HG02571 (cell line): ENCODE measurements around the gene NXPH4.

ENCODE experiments used
- ATAC-seq: cut with Tn5 transposase; IDR thresholded peaks from one replicate; pipeline ENCODE4 v1.9.1; 2021; ENCODE audit warnings: mild to moderate bottlenecking, moderate library complexity; ENCODE audit not compliant: unreplicated experiment

Gene NXPH4

DNA sequence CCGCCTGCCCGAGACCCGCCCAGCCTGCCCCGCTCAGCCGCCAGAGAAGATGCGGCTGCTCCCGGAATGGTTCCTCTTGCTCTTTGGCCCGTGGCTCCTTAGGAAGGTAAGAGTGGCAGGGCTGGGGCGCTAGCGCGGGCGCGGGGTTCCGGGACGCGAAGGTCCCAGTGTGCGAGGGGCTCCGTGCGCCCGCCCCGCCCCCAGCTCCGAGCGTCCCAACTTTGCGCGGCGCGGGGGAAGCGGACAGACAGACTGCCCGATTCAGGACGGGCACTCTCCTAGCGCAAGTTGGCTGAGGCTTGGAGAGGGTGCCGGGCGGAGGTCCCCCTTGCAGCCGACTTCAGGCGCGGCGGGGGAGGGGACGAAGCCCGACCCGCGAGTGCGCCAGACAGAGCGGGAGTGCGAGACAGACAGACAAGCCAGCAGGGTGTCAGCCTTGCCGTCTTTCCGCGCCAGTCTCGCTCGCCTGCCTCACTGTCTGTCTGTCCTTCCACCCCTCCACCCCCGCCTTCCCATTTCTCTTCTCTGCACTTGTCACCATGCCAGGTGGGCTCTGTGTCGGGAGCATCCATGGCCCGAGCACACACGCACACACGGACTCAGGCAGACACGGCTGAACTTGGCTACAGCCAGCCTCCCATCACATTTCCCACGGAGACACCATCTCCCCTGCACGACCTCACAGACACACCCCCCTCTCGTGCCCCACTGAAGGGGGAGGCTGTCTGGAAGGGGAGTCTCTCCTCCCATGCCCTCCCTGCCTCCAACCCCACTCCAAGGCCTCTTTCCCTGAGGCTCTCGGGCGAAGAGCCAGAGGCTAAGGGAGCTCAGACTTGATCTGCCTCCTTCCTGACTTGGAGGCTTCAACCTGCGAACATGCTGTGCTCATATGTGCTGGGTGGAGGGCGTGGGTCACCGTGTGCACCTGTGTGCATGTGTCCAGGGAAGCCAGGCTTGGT is 606 bp downstream of the NXPH4 start:
- no peak for ATAC-seq

DNA sequence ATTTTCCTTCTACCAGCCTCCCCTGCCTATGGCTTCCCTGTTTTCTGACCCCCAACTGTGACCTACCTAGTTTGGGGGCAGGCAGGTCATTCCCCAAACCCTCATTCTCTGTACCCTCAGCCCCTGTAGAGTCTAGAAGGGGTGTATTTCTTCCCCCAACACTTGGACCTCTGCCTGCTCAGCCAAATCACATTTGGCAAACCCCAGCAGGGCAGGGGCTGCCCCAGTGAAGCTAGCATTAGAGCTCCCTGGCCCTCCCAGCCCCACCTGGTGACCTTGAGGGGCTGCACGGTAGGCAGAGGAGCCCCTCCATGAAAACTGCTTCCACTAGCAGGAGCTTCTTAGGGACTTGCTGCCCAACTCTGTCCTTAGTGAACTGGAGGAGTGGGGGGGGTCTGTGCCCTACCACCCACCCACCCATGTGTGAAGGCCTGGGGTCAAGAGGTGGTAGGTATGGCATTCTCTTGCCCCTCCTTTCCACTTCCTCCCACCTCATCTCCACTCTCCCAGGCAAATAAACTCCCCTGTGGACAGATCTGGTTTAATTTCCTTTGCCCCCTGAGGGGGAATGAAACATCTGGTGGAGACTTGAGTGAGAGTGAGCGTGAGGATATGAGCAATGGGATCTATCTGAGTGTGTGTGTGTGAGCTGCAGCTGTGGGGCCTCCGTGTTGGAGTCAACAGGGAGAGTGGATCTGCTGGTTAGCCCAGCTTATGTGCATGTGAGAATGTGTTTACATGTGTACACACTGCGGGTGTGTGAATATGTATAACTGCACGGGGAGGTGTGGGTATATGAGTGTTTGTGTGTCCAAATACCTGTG is 1.6 kb downstream of the NXPH4 start:
- ATAC-seq: no peak

DNA sequence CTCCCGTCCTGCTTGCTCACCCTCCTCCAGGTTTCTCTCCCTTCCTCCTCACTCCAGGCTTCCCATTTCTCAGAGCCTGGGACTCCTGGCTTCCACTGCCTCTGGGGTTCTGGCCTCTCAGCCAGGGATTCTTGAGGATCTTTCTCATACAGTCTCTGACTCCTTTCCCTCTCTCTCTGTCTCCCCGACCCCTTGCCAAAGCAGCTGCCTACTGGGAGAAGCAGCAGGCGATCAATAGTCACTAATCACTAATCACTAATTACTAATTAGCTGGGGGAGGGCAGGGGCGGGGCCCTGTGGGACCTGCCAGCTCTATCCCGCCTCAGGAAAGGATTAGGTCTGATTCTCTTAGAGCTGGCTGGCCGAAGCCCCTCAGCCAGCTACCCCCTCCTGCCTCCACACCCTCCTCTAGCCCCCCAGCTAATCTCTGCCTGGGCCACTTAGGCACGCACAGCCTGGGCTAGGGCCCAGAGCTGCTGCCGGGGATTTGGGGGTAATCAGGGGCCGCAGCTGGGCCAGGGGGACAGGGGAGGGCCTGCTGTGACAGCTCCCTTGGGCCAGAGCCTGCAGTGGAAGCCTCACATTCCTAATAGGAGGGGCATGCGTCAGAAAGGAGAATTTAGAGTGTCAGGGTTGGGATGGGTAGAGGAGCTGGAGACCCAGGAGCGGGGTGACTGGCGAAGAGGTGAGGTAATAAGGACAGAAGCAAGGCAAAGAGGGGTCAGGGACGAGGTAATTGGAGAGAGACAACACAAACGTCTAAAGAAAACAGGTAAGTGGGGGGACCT is 2.8 kb downstream of the NXPH4 start:
- ATAC-seq: no peak

DNA sequence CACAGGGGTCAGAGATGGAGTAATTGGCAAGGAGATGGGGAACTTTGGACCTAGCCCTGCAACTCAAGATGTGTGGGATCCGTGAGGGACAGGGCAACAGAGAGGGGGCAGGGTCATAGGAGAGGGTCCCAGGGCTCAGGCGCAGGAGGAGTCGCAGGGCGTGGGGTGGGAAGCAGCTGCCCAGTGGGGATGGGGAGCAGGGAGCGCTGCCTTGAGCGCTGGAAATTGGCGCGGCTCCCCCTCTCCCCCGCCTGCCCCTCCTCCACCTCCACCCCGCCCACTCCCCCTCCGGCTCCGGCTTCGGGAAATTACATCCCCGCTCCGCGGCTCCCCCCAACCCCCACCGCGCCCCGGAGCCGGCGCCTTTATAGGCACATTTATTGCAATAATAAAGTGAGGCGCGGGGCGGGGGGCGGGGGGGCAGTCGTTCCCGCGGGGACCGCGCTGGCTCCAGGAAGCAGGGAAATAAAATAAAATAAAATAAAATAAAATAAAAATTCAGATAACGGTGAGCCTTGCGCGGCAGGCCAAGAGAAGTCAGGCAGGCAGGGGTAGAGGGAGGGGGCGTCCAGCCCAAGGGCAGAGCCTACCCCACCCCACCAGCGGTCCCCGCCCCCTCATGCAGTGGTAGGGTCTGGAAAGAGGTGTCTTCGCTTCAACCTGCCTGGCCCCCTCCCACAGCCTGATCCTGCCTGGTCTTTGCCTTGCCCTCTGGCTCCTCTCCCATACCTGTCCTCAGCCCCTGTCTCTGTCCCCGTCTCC is 3.6 kb downstream of the NXPH4 start:
- ATAC-seq: no peak

DNA sequence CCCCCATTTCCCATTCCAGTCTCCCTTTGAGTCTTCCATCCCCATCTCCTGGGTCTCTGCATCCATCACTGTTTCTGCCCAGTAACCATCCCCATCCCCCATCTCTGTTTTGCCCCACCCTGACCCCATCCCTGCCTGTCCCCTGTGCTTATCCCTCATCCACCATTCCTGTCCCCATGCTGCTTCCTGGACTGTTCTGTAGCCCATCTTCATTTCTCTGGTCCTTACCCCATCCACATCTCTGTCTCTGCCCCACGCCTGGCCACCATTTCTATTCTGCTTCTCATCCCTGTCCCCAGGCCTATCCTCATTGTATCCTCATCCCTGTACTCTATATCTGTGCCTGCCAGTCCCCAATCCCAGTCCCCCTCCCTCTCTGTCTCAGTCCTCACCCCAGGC is 4.2 kb downstream of the NXPH4 start:
- ATAC-seq: no peak

DNA sequence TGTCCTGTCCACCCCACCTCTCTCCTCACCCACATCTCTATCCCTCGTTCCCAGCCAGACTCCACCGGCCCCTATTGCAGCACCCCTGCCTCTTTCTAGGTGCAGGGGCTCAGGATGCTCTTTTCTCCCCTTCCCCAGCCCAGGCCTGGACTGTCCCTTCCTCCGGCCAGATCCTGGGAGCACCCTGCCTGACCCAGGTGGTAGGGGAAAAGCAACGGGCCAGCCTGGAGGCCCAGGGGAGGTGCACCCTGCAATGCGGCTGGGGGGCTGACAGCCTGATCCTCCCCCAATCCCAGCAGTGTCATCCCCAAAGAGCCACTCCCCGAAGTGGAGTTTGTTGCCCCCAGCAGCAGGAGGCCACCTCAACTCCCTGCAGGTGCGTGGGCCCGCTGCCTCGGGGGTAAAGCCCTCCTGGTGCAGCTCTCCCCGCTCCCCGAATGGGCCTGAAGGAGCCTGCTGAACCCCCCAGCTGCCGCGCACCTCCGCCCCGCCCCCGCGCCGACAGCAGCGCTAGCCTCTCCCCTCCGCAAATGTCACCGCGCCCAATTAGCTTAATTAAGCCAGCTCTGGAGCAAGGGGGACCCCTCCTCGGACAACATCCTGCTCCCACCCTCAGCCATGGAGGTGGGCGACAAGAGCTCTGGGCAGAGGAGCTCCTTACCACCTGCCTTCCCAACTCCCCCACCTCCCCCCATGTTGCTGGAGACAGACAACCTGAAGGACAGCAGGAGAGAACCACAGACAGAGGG is 4.7 kb downstream of the NXPH4 start:
- no peak for ATAC-seq

DNA sequence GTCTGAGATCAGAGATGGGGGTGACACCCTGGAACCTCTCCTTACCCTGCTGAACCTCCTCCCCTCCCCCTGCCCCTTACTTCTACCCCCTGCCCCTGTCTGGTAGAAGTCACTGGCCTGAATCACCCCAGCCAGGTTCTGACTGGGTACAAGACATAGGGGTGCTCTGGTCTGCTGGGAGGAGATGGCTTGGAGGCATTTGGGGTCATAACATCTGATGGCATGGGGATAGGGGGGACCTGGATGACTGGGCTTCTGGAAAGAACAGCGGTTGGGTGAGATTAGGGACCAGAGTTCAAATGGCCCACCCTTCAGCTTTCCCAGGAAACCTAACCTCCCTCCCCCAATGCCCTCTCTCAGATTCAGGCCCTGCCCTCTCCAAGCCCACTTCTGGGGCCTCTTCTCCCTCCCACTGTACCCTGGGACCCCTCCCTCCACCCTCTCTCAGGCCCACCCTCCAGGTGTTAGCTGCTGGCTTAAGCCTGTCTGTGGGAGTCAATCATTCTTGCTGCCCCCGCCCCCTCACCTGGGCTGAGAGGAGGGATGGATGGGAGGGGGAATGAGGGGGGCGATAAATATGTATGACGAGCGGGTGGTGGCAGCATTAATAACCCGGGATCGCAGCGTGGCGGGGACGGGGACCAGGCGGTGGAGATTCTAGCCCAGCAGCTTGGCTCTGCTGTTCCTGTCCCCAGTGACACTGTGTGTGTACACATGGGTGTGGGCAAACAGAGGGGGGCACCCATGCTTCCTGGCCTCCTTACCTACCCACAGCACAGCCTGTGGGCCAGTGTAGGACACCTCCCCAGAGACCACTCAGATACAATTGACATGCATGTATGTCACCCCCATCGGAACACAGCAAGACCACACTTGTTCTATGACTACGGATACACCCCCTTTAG is 5.9 kb downstream of the NXPH4 start:
- no peak for ATAC-seq

DNA sequence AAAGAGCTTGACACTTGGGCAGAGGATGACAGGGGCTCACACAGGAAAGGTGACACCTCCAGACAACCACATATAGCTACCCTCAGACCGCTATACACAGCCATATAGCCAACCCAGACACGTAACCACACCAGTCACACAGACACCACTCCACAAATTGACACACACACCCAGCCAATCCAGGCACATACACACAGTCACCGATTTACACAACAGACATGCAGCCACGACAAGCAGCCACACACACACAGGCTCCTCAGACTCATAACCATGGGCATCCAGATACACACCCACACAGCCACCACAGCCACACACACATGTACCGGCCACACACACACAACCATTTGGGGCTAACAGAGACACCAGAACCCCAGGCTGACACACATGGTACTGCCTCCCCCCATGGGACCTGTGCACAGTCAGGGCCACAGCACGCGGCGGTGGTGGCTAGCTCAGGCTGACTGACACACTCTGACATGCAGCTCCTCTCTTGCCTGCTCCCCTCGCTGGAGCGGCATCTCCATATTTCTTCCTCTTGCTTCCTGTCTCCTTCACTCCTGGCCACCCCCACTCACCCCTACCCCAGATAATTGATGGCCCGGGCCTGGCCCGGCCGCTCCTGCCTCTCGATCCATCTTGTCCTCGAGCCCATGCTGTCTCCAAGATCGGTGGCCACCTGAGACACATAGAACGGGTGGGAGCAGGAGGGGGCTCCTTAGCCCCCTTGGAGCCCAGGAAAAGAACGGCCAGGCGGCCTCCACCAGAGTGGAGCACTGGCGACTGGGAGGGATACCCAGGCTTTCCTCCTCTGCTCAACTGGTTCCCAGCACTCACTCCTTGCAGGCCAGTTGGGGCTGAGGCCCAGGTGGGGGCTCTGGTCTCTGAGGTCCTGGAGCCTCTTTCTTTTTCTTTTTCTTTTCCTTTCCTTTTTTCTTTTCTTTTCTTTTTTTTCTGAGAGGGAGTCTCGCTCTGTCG is 6.9 kb downstream of the NXPH4 start:
- no peak for ATAC-seq

DNA sequence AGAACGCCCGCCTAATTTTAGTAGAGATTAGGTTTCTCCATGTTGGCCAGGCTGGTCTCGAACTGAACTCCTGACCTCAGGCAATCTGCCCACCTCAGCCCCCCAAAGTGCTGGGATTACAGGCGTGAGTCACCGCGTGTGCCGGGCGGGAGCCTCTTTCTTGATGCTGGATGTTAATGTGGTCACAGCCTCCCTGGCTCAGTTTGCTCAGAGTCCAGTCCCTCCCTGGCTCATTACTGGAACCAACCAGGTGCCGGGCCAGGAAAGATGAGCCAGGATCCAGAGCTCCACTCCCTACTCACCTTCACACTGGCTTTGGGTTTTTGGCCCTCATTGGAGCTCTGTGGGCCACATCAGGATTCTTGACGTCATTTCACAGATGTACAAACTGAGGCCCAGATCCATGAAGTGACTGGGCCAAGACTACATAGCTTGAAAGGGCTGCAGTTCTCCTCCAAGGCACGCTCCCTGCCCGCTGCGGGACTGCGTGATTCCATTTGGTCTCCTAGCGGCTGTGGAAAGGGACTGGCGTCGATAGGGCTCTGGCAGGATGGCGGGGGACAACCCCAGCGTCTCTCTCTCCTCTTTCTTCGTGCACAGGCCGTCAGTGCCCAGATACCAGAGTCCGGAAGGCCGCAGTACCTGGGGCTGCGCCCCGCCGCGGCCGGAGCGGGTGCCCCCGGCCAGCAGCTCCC is 7.8 kb downstream of the NXPH4 start:
- ATAC-seq: no peak

DNA sequence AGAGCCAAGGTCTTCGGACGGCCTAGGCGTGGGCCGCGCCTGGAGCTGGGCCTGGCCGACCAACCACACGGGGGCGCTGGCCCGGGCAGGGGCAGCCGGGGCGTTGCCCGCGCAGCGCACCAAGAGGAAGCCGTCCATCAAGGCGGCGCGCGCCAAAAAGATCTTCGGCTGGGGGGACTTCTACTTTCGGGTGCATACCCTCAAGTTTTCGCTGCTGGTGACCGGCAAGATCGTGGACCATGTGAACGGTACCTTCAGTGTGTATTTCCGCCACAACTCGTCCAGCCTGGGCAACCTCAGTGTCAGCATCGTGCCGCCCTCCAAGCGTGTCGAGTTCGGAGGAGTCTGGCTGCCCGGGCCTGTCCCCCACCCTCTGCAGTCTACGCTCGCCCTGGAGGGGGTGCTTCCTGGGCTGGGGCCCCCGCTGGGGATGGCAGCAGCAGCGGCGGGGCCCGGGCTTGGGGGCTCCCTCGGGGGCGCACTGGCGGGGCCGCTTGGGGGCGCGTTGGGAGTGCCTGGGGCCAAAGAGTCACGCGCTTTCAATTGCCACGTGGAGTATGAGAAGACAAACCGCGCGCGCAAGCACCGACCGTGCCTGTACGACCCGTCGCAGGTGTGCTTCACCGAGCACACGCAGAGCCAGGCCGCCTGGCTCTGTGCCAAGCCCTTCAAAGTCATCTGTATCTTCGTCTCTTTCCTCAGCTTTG is 8.5 kb downstream of the NXPH4 start:
- ATAC-seq: no peak

DNA sequence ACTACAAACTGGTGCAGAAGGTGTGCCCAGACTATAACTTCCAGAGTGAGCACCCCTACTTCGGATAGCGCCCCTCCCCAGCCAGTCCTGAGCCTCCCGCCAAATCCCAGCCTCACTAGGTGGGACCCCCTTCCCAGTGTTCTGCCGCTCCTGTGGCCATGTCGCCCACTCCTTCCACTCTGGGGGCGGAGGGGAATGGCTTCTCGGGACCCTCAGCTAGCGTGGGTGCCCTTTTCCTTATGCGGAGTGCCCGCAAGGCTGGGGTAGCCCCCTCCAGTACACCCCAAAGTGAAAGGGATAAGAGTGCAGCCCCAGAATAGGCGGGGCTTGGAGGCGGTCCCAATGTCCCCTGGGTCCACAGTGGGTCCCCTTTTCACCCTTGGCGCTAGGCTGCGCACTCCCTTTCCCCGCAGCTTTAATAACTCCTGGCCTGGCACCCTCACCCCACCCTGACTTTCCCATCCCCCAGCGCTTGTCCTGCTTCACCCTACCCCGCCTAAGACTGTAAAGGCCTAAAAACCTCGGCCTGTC is 9.2 kb downstream of the NXPH4 start:
- ATAC-seq: no peak

DNA sequence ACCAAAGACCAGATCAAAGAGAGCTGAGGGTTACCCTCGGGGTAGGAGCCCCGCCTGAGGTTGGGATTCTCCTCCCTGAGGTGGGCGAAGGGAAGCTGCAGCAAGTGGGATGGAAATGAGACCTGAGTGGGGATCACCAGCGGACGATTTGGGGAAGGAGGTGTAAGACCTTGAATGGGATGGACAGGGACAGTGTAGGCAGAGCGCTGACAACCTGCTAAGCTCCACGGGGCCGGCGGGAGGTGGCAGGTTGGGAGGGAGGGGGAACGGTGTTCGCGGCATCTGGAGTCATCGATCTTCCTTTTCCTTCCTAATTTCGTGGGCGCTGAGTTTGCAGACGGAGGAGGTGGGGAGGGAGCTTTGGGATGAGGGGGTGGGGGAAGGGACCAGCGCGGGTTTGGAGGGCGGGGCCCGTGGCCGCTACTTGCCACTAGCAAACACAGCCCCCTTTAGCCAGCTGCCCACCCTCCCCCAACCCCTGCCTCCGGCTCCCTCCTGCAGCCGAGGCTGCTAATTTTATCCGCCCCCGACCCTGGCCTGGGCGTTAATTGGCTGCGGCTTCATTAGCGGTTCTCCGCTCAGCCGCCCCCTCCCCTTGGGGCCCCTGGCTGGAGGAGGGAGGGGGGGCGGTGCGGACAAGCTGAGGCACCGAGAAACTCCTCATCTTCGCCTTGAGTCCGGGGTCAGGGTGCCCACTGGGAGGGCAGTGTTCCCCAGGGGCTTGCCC is 10.2 kb downstream of the NXPH4 start:
- no peak for ATAC-seq

DNA sequence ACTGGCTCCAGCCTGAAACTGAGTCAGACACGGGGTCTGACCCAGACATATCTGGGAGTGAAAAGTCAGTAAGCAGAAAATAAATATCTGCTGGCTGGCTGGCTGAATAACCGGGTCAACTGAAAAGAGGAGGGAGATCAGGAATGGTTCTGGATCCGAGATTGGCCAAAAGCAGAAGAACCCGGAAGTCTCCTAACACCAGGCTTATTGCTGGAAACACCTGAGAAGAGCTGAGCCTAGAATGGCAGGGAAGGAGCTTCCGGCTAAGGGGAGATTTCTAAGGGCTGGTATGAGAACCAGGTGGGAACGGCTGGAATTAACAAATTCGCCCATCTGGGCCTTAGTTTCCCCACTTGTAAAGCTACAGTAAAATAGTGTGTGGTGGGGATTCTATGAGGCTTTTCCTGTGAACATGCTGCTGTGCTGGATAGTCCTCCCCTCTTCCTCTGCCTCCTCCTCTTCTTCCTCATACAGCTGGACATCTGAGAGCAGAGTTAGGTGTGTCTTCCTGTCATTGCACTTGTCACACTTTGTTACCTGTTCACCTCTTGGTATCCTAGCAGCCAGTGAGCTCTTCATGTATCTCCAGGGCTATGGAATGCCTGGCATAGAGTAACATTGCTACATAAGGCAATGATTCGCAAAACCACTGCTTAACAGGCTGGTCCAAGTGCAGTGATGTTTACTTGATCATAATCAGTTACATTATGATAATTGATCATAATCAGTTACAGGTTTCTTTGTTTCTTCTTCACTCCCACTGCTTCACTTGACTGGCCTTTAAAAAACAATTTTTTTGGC is 10.9 kb downstream of the NXPH4 start:
- no peak for ATAC-seq

DNA sequence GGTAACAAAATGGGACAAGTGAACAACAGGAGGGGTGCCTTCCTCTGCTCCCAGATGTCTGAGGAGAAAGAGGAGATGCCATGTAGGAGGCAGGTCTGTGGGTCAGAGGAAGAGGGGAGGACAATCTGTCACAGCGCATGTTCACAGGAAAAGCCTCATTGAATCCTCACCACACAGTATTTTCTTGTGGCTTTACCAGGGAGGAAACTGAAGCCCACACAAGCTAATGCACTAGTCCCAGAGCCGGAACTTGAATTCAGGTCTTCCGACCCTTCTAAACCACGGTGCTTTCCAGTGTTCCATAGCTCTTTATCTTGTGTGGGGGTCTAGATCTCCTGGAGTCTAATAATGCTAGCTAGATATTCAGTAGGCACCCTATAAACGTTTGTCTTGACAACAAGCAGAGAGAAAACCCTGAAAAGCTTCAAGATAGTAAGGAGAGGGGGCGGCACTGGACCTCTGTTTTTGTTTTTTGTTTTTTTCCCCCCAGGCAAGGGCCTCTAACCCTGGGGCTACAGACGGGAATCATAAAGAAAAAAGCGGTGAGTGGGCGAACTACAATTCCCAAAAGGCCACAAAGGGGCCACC is 12.5 kb downstream of the NXPH4 start:
- ATAC-seq: no peak
